GM21529 (cell line): ENCODE results near the gene TMEM33.

Experiments
- ATAC-seq: cut with Tn5 transposase; IDR thresholded peaks from one replicate; pipeline ENCODE4 v1.9.1; 2021; ENCODE audit not compliant: unreplicated experiment

The TMEM33 gene

GRCh38 chr4:41994461-41994985 is 59.3 kb downstream of the TMEM33 start:
- no peak for ATAC-seq

GRCh38 chr4:41998019-41998418 is 62.8 kb downstream of the TMEM33 start:
- no peak for ATAC-seq

- no peak for ATAC-seq
Measured at GRCh38 chr4:41999321-41999720, 64.1 kb downstream of the TMEM33 start.

- ATAC-seq = no peak
Measured at GRCh38 chr4:42008011-42008786, 73.0 kb downstream of the TMEM33 start.
